HepG2 (cell line): Measurements from ENCODE around the gene KCNMB2.

ENCODE experiments used
- ATF3 ChIP-seq: sonication (generic); formaldehyde crosslinking; IDR thresholded peaks from 2 replicates; pipeline ENCODE4 v1.4.0; 2020; ENCODE audit warnings: missing genetic modification reagents
- EZH2 ChIP-seq: conservative IDR thresholded peaks from 2 replicates; pipeline ENCODE4 v1.6.1; 2012; ENCODE audit warnings: mild to moderate bottlenecking, low read depth, low read length, moderate library complexity
- MIER3 ChIP-seq: IDR thresholded peaks from 2 replicates; pipeline ENCODE4 v1.6.1; 2016; ENCODE audit warnings: missing compliant biosample characterization, borderline replicate concordance
- SALL2 ChIP-seq: sonication (generic); formaldehyde crosslinking; IDR thresholded peaks from 2 replicates; pipeline ENCODE4 v1.8.1; 2023; ENCODE audit warnings: mild to moderate bottlenecking, missing genetic modification reagents, inconsistent platforms
- STAG1 ChIP-seq: sonication (generic); formaldehyde crosslinking; IDR thresholded peaks from 2 replicates; pipeline ENCODE4 v1.4.0; 2020; ENCODE audit warnings: missing genetic modification reagents
- TAF1 ChIP-seq: sonication (generic); formaldehyde crosslinking; IDR thresholded peaks from 2 replicates; pipeline ENCODE4 v1.4.0; 2020; ENCODE audit warnings: missing genetic modification reagents
- TP53 ChIP-seq: sonication (generic); formaldehyde crosslinking; conservative IDR thresholded peaks from 2 replicates; pipeline ENCODE4 v1.4.0; 2020; ENCODE audit warnings: missing genetic modification reagents
- ZNF24 ChIP-seq: fragments of 450-650 bp; IDR thresholded peaks from 2 replicates; pipeline ENCODE4 v1.6.1; 2017; ENCODE audit warnings: antibody characterized with exemption, mild to moderate bottlenecking
- ZNF777 ChIP-seq: sonication (generic); formaldehyde crosslinking; IDR thresholded peaks from 2 replicates; pipeline ENCODE4 v1.4.0; 2020; ENCODE audit warnings: missing genetic modification reagents
- TF ChIP-seq, protein P1 (sequence below): sonication (generic); formaldehyde crosslinking; IDR thresholded peaks from 2 replicates; pipeline ENCODE4 v1.5.0; 2020; ENCODE audit warnings: mild to moderate bottlenecking, missing genetic modification reagents, moderate library complexity

DNA sequence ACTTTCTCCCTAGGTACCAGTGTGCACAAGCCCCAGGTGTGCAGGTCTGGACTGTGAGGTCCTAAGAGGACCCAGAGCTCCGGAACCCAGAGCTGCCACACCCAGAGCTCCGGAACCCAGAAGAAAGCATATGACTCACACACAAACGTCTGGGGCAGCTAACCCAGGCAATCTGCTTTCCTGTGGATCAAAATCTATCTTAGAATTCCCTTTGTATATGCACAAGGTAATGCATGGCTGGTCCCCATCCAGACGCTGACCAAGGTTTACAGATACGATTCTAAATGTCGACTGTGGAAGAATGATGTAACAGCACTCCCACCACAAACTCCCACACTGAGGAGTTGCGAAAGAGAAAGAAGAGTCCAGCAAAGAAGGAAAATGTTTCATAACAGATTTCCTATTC lies 15.7 kb downstream of the KCNMB2 start:
- TF ChIP-seq, protein P1, sequence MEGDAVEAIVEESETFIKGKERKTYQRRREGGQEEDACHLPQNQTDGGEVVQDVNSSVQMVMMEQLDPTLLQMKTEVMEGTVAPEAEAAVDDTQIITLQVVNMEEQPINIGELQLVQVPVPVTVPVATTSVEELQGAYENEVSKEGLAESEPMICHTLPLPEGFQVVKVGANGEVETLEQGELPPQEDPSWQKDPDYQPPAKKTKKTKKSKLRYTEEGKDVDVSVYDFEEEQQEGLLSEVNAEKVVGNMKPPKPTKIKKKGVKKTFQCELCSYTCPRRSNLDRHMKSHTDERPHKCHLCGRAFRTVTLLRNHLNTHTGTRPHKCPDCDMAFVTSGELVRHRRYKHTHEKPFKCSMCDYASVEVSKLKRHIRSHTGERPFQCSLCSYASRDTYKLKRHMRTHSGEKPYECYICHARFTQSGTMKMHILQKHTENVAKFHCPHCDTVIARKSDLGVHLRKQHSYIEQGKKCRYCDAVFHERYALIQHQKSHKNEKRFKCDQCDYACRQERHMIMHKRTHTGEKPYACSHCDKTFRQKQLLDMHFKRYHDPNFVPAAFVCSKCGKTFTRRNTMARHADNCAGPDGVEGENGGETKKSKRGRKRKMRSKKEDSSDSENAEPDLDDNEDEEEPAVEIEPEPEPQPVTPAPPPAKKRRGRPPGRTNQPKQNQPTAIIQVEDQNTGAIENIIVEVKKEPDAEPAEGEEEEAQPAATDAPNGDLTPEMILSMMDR = no peak
- TF ChIP-seq SALL2 (CRISPR knock-in tag) (no peak), ZNF24 (no peak), STAG1 (no peak), TP53 (CRISPR knock-in tag) (no peak), MIER3 (CRISPR knock-in tag) (no peak), ATF3 (CRISPR knock-in tag) (no peak), EZH2 (no peak), TAF1 (CRISPR knock-in tag) (no peak), ZNF777 (no peak)
